RPMI7951 (cell line): ENCODE data around the gene GNAI2. TPM values are rescaled to one million over a fixed set of nuclear protein-coding genes. Genes with fewer than 3 reads are reported as not detected.
"Not testable (repeated sequence)": the region's sequence is repeated elsewhere in the genome, so short reads cannot be mapped to it uniquely, and the experiment has no call there.

Source experiments
- DNase-seq: peaks from one replicate; pipeline ENCODE4 v3.0.0-alpha.2; 2012; ENCODE audit warnings: low read depth
- total RNA-seq: library from RNA; depleted of rRNA; stranded (reverse); fragments of >200 nt; shearing (Covaris generic); gene quantifications from 2 replicates; pipeline ENCODE4 v1.2.3, GENCODE V29; 2014

Gene GNAI2
- total RNA-seq, 1 experiment from 2014 or later: 305 TPM

DNA sequence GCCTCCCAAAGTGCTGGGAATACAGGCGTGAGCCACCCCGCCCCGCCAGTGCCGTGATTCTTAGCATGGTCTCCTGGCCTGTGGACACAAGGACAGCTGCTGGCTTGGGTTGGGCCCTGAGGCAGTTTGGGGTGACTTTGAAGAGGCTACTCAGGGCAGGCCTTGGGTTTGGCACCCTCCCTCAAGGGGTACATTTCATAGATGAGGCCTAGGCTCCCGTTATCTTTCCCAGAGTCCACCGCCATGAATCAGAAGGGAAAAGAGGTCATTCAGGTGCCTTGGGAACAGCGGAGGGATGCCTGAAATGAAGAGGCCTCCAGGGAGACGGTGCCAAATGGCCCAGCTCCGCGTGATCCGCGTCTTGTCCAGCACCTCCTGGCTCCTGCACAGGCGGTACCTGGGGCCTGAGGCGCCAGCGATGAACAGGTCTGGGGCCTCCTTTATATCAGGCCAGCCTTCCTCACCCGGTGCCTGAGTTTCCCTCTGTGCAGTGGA lies 9.3 kb downstream of the GNAI2 start:
- peak; percentile 70 for DNase-seq

GRCh38 chr3:50245831-50246516 lies 10.0 kb downstream of the GNAI2 start:
- DNase-seq: peak; percentile 62

DNA sequence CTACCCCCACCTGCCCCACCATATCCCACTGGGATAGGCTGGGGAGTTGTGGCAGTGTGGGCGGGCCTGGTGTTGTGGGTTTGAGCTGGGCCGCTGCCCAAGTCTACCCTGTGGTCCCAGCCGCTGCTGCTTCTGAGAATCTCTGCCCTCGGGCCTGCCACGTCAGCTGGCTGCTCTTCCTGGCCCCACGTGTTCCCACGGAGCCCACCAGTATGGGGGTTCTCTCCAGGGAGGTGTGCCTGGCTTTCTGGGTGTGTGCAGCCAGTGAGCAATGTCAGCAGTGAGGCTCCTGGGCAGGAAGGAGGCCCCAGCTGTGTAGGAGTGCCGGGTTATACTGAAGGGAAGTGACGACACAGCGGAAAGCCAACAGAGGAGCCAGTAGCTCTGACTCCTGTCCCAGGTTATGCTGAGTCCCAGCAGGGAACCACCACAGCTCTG lies 10.5 kb downstream of the GNAI2 start:
- DNase-seq: peak; percentile 100

- DNase-seq: no peak
Measured at GRCh38 chr3:50248387-50248786, 12.4 kb downstream of the GNAI2 start.

GRCh38 chr3:50249457-50249856 lies 13.5 kb downstream of the GNAI2 start:
- no peak for DNase-seq

GRCh38 chr3:50250514-50250913 lies 14.5 kb downstream of the GNAI2 start:
- no peak for DNase-seq

DNA sequence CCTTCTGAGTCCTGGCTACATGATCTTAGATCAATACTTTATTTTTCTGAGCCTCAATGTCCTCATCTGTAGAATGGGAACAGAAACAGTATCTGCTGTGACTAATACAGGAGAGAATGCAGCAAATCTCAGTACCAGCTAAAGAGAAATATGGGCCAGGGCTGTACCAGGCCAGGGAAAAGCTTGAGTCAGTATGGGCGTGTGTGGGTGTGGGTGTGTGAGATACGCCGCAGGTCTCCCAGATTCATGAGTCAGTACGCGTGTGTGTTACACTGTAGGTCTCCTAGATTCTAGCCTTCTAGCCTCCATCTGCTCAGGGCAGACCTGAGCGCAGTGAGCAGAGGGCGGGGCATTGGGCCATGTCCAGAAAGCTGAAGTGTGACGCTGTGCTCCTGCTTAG lies 15.2 kb downstream of the GNAI2 start:
- peak; percentile 76 for DNase-seq

DNA sequence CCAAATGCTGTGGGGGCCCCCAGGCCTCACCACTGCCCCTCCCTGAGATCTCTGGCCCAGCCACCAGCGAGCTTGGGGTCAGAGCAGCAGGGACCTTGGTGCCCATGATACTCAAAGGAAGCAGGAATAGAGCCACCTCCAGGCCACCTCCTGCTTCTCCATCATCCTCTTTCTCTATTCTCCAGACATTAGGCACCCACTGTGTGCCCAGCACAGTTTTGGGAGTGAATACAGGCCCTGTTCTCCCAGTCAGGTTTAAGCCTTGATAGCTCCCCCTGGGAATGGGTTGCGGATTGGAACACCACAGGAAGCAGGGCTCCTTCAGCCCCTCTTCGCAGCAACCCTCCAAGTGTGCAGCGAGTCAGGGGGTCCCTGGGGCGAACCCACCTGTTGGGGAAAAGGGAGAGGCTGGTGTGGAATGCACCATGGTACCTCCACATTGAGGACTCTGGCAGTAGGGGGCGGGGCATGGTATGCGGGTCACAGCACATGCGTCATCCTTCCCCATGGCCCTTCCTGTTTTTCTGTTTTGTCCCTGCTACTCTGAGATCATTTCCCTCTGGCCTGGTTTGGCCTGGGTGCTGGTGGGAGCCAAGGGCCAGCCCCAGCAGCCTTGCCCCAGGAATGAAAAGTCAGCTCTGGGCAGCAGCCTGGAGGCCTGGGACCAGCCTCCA lies 18.7 kb downstream of the GNAI2 start:
- DNase-seq: no peak

GRCh38 chr3:50255251-50255615 lies 19.2 kb downstream of the GNAI2 start:
- no peak for DNase-seq

- no peak for DNase-seq
Measured at GRCh38 chr3:50256978-50257890, 21.2 kb downstream of the GNAI2 start.

DNA sequence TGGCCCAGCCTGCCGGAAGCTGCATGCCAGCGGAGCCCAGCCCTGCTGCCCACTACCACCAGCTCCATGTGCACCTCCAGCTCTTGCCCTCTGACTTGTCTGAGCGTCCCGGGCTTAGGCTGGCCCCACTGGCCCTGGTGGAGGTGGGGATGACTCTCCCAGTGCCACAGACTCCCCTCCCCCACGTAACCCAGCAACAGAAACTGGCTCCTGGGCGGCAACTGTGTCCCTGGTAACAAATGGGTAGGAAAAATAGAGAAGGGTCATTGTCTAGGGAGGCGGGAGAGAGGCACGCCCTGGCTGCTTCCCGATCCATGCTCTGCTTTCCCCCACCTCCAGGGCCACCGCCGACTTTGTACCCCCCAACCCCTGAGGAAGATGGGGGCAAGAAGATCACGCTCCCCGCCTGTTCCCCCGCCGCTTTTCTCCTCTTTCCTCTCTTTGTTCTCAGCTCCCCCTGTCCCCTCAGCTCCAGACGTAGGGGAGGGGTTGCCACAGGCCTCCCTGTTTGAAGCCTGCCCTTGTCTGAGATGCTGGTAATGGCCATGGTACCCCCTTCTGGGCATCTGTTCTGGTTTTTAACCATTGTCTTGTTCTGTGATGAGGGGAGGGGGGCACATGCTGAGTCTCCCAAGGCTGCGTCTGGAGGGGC lies 22.2 kb downstream of the GNAI2 start:
- DNase-seq: no peak

DNA sequence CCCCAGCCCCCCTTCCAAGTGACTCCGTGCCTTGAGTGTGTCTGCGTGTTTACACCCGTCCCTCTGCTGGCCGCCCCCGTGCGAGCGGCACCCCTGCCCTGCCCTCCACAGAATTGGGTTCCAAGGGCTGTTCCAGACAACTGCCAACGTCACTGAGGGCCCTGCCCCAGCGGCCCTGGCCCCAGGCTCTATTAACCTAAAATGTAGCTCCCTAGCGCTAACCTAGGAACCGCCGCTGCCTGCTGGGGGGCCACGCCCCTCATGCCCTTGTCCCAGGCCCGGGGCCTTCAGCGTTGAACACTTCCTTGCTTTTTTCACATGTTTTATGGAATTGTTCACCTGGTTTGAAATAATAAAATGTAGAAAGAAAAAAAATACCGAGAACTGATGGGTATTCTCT lies 23.0 kb downstream of the GNAI2 start:
- no peak for DNase-seq

DNA sequence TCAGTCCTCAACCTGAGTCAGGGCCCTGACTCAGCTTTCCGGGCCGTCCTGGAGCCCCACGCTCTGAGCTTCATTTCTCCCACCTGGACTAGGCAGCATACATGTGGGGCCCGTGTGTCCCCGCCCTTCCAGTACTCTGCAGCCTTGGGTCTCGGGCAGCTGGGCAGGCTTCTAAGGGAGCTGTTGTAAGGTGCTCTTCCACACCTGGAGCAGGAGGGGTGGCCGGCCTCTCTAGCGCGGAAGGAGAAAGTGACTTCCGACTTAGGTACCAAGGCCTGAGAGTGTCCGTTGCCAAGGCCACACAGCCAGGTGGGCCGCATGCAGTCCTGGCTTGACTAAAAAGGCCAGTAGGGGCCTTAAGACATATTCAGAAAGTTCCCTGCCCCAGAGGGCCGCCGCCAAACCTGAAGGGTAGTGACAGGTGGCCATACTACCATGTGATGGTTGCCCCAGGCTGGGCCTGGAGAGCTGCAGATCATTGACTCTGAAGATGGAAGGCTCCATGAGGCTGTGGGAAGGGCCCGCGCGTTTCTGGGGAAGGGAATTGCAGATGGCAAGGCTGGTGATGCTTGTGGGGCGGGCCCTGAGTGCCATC lies 23.5 kb downstream of the GNAI2 start:
- DNase-seq: no peak

DNA sequence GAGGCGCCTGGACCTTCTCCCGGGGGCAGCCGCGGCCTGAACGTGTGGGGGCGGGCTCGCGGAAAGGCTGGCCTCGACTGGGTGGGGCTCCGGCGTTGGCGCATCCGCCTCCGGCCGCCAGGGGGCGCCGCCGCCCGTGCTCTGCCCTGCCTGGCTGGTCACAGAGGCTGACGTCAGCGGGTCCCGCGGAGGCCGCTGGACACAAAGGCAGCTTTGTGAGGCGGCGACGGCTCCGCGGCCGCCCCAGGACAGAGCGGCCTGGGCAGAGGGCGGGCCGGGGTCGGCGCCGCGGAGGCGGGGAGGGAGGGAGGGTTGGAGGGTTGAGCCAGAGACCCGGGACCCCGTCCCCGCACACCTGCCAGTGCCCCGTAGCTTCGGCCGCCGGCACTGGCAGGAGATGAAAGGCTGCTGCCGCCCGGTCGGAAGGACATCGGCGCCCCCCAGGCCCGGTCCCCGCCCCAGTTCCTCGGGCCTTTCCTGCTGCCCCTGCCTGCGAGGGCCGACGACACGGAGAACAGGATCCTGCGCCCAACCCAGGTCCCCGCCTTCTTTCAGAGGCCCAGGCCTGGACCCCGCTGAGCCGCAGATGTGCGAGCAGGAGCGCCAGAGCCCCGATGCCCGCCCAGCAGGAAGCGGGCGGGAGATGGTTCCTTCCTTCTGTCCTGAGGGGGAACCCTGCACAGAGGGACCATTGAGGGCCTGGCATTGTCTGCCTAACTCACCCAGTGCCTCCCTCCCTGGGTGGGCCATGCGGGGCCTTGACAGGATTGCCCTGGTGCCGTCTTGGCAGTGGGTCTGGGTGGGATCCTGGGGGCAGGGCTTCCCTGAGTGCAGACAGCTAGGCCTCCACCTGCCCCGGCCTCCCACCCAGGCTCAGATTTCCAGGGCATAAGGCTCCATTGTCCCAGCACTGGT lies 24.3 kb downstream of the GNAI2 start:
- peak; percentile 89 for DNase-seq

- no peak for DNase-seq
Measured at GRCh38 chr3:50260942-50261441, 25.0 kb downstream of the GNAI2 start.

DNA sequence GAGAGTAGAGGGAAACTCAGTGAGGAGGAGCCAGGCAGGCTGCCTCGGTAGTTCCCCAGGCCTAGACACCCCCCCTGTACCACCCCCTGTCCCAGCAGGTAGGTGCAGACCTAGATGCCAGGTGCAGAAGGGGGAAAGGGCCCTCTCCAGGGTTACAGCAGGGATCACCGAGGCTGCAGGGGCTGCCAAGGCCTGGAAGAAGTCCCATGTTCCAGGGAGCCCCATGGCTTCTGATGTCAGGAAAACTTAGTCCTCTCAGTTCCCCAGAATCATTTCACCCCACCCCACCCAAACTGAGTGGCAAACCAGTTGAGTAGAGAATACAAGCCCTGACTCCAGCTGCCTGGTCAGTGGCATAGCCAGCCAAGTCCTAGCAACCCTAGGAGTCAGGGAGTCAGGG lies 25.5 kb downstream of the GNAI2 start:
- DNase-seq: no peak

DNA sequence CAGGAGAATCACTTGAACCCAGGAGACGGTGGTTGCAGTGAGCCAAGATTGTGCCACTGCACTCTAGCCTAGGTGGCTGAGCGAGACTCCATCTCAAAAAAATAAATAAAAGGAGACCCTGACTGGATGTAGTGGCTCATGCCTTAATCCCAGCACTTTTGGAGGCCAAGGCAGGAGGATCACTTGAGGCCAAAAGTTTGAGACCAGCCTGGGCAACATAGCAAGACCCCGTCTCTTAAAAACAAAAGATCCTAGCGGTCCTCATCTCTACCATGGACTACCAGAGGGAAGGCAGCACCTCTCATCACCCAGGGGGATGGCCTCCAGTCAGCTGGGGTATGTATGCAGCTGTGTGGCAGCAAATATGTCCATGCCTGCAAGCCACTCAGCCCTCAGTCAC lies 26.2 kb downstream of the GNAI2 start:
- DNase-seq: not testable (repeated sequence)

DNA sequence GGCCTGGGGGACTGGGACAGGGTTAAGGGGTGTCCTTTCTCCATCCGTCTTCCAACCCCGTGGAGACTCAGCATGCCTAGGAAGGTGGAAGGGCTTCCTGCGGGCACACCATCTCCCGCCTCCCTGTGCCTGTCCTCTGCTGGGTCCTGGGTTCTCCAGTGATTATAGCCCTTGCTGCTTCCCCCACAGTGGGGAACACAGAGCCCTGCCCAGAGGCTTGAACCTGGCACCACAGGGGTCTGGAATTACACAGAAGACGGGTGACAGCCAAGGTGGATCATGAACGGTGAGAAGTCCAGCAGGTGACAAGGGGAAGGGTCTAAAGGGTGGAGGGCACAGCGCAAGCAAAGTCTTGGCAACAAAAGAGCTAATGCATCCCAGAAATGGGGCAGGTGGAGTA lies 26.8 kb downstream of the GNAI2 start:
- DNase-seq: no peak

DNA sequence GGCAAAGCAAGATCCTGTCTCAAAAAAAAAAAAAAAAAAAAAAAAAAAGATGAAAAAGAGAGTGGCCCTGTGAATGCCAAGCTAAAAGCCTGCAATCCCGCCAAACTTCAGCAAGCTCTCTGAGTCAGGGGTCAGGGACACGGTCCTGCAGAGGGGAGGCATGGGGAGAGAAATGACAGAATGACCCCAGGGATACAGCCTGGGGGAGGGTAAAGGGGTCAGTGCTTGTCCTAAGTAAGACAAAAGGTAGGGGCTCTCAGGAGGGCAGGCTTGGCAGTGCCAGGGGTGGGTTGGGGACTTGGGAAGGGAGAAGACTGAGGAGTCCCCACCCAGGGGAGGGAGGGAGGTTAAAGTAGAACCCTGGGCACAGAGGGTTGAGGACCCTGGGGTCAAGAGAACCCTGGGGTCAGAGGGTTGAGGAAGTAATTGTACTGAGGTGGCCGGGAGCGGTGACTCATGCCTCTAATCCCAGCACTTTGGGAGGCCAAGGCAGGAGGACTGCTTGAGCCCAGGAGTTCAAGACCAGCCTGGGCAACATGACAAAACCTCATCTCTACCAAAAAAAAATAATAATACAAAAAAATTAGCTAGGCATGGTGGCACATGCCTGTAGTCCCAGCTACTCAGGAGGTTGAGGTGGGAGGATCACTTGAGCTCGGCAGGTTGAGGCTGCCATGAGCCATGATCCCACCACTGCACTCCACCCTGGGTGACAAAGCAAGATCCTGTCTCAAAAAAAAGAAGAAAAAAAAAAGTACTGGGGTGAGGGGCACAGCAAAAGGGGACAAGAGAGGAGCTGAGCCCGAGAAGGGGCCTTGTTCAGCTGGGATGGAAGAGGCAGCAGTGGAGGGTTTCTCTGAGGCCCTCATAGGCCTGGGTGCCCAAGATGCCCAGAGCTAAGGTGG lies 27.7 kb downstream of the GNAI2 start:
- no peak for DNase-seq
